Stomach (tissue), 9 donors: ENCODE measurements around the gene CD48. TPM values are rescaled to one million over a fixed set of nuclear protein-coding genes. Genes with fewer than 3 reads are reported as not detected.

Experiments used
- DNase-seq, 2 donors: peaks; one replicate each; pipeline versions ENCODE4 v3.0.0 to v3.0.0-alpha.2; 2013 to 2019
- H3K27ac ChIP-seq, 5 donors: fragments of 200-600 bp in 4 of 5; sonication (generic) in 4 of 5; one replicate each; pipeline ENCODE4 v1.5.1; 2013 to 2019; ENCODE audit warnings: mild to moderate bottlenecking in 1 of 5, moderate library complexity in 1 of 5
- H3K27me3 ChIP-seq, 3 donors: fragments of 200-600 bp; sonication (generic); one replicate each; pipeline ENCODE4 v1.5.1; 2017 to 2019; ENCODE audit warnings: mixed run types in 1 of 3
- H3K36me3 ChIP-seq, 4 donors: fragments of 200-600 bp; sonication (generic); 1 replicate in 3 of 4; 2 replicates in 1 of 4; pipeline ENCODE4 v1.5.1; 2016 to 2019
- H3K4me1 ChIP-seq, 4 donors: fragments of 200-600 bp; sonication (generic); one replicate each; pipeline ENCODE4 v1.5.1; 2016 to 2019
- H3K4me3 ChIP-seq, 4 donors: fragments of 200-600 bp; sonication (generic) in 3 of 4; one replicate each; pipeline ENCODE4 v1.5.1; 2016 to 2019; ENCODE audit warnings: mild to moderate bottlenecking in 1 of 4
- H3K9me3 ChIP-seq, 4 donors: fragments of 200-600 bp; sonication (generic); one replicate each; pipeline ENCODE4 v1.5.1; 2016 to 2019
- EP300 ChIP-seq: sonication (generic); formaldehyde crosslinking; IDR thresholded peaks from one replicate; pipeline ENCODE4 v1.6.1; 2017; ENCODE audit warnings: antibody characterized with exemption
- POLR2A ChIP-seq, 4 donors: fragments of 450-650 bp; IDR thresholded peaks; one replicate each; pipeline ENCODE4 v1.6.1; 2016; ENCODE audit warnings: antibody characterized with exemption in 4 of 4, control low read depth in 2 of 4, mild to moderate bottlenecking in 1 of 4, moderate library complexity in 1 of 4
- POLR2AphosphoS5 ChIP-seq, 3 donors: sonication (generic); formaldehyde crosslinking; IDR thresholded peaks; one replicate each; pipeline ENCODE4 v1.6.1; 2016; ENCODE audit warnings: antibody characterized with exemption in 3 of 3
- WGBS, 5 donors: extraction: QIAGEN DNeasy Blood & Tissue Kit in 3 of 5; methylation state at CpG; one replicate each; pipeline versions ENCODE4 v1.1.5 to v1.1.7; 2013 to 2018; 5-methylcytosine and 5-hydroxymethylcytosine counted together
- intact Hi-C: fragments of 100-400 bp; cut with DNase I; formaldehyde crosslinking; loops from one replicate; pipeline ENCODE4 v1.15.1; 2023; ENCODE audit warnings: low total_unique reads
- polyA plus RNA-seq, 3 donors: library from polyadenylated mRNA; stranded (reverse); fragments of 200-250 nt; gene quantifications; one replicate each; pipeline ENCODE4 v1.2.3, GENCODE V29; 2013
- total RNA-seq, 5 donors: library from RNA; depleted of rRNA; stranded (reverse); fragments of >200 nt; gene quantifications; one replicate each; pipeline versions ENCODE4 v1.1.0 to v1.2.3, GENCODE V29; 2014 to 2016
- TF ChIP-seq, protein P1 (sequence below), 7 experiments: fragments of 450-650 bp in 4 of 7; fragments of 200-600 bp in 3 of 7; sonication (generic) in 3 of 7; IDR thresholded peaks; one replicate each; pipeline ENCODE4 v1.5.1; 2016 to 2019; ENCODE audit warnings: antibody characterized with exemption in 7 of 7, control low read depth in 2 of 7, mild to moderate bottlenecking in 1 of 7
- donor health status: healthy with polysubstance abuse.
- donor health status: Bipolar disorder and iron deficiency.
- donor health status: healthy.

Gene CD48
- total and polyA plus RNA-seq, 8 donors, result 0.58 to 23.7 (median 8.8) TPM; not detected in 2

DNA sequence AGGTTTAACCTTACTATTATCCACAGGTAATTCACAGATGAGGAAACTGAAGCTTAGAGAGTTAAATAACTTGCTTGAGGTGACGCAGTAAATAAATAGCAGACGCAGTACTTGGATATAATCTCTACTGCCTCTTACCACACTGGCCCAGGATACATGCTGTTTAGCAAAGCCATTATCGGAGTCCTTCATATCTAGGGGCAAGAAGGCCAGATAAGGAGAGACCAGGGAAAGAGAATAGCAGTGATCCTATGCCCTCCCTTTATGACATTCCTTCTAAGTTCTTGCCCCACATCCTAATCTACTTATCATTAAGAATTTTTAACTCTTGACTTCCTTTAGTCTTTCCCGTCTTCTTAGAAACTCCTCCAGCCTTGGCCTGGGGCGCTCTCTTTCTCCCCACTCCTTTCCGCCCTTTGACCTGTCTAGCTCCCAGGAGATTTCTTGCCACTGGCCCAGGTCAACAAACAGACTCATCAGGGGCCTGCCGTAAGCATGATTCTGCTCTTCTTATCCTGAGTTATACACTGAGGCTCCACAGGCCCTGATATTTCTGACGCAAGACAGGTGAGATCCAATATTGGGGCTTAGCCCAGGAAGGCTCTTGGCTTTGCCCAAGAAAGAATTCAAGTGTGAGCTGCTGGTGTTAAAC, 53.3 kb downstream of the CD48 start:
- no peak for DNase-seq
- TF ChIP-seq POLR2A (IDR thresholded peaks at IDR 0.05) (no peak), POLR2AphosphoS5 (IDR thresholded peaks at IDR 0.05) (no peak), EP300 (no peak)
- TF ChIP-seq, protein P1, sequence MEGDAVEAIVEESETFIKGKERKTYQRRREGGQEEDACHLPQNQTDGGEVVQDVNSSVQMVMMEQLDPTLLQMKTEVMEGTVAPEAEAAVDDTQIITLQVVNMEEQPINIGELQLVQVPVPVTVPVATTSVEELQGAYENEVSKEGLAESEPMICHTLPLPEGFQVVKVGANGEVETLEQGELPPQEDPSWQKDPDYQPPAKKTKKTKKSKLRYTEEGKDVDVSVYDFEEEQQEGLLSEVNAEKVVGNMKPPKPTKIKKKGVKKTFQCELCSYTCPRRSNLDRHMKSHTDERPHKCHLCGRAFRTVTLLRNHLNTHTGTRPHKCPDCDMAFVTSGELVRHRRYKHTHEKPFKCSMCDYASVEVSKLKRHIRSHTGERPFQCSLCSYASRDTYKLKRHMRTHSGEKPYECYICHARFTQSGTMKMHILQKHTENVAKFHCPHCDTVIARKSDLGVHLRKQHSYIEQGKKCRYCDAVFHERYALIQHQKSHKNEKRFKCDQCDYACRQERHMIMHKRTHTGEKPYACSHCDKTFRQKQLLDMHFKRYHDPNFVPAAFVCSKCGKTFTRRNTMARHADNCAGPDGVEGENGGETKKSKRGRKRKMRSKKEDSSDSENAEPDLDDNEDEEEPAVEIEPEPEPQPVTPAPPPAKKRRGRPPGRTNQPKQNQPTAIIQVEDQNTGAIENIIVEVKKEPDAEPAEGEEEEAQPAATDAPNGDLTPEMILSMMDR (IDR thresholded peaks at IDR 0.05), result no peak
- H3K27me3 ChIP-seq, result no peaks in the 10 kb centered on the region
- 58 to 69% (median 64%) methylated on average over 8 of the region's 8 CpGs for WGBS, 5 donors
- H3K36me3 ChIP-seq, result no peaks in the 10 kb centered on the region
- intact Hi-C loops, result no loop called here
- no peak overlapping the region for H3K4me3 ChIP-seq
- peaks cover 0 to 2% (median 0%) of the 10 kb centered on the region in 4 donors for H3K9me3 ChIP-seq
- peaks cover 0 to 15% (median 0%) of the 10 kb centered on the region in 4 donors for H3K4me1 ChIP-seq
- H3K27ac ChIP-seq, result peak overlapping the region in 1 of 5 donors; percentile 38

DNA sequence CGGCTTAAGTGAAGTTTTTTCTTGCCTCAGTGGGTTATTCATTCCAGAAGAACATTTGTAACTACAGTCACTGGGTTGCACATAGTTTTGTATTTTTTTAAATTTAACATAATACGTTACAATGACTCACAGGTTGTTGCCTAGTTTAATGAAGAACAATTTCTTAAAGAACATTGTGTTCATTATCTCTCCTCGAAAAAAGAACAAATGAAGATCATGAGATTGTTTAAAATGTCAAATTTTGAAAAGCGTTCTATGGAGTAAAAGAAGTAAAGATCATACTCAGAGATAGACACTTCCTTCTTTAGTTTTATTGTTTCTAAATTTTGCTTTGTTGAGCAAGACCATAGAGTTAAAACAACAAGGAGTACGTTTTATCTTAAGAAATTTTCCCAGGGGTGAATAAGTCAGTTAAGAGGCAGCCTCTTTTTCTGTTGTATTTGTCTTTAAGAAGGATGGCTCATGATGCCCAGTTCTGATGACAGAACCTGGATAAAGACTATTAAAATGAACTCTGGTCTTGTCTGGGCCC, 54.3 kb downstream of the CD48 start:
- Histone ChIP-seq H3K36me3 (no peaks in the 10 kb centered on the region), H3K27ac (peak overlapping the region in 2 of 5 donors; percentile 5 to 38)
- WGBS, 5 donors, result 55 to 69% (median 68%) methylated on average over 5 of the region's 5 CpGs

DNA sequence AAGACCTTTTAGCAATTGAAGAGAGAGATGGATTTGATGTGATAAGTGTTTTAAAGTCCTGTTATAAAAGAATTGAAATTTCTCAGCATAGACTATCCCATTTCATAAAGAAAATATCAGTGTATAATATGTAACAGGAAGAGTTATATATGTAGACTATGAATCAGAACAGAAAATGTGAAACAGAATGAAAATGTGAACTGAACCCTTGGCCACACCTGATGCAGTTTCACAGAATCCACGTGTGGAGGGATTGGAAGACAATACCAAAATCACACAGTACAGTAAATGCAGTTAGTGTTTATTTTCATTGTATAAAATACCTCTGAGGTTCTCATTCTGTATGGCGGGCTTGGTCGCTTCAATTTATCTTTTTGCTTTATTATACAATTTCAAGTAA, 54.9 kb downstream of the CD48 start:
- Histone ChIP-seq H3K36me3 (no peaks in the 10 kb centered on the region), H3K4me3 (no peak overlapping the region), H3K9me3 (peaks cover 0 to 2% (median 0%) of the 10 kb centered on the region in 4 donors), H3K27me3 (no peaks in the 10 kb centered on the region), H3K27ac (peak overlapping the region in 1 of 5 donors; percentile 38), H3K4me1 (peaks cover 0 to 15% (median 2%) of the 10 kb centered on the region in 4 donors)
- intact Hi-C loops, result no loop called here
- no peak for TF ChIP-seq POLR2AphosphoS5 (IDR thresholded peaks at IDR 0.05)
- no peak for TF ChIP-seq EP300
- TF ChIP-seq, protein P1 (IDR thresholded peaks at IDR 0.05), result no peak
- TF ChIP-seq POLR2A (IDR thresholded peaks at IDR 0.05), result no peak
- no peak for DNase-seq
- WGBS, 5 donors, result 64 to 83% (median 78%) methylated on average over 3 of the region's 3 CpGs

More for the DNA sequence above, 54.3 kb downstream of the CD48 start:
- H3K4me1 ChIP-seq, result peaks cover 0 to 15% (median 0%) of the 10 kb centered on the region in 4 donors
- TF ChIP-seq, protein P1 (IDR thresholded peaks at IDR 0.05), result no peak
- TF ChIP-seq POLR2A (IDR thresholded peaks at IDR 0.05) (no peak), POLR2AphosphoS5 (IDR thresholded peaks at IDR 0.05) (no peak), EP300 (no peak)
- H3K27me3 ChIP-seq, result no peaks in the 10 kb centered on the region
- intact Hi-C loops, result no loop called here
- no peak for DNase-seq
- H3K9me3 ChIP-seq, result peaks cover 0 to 2% (median 0%) of the 10 kb centered on the region in 4 donors
- H3K4me3 ChIP-seq, result no peak overlapping the region

DNA sequence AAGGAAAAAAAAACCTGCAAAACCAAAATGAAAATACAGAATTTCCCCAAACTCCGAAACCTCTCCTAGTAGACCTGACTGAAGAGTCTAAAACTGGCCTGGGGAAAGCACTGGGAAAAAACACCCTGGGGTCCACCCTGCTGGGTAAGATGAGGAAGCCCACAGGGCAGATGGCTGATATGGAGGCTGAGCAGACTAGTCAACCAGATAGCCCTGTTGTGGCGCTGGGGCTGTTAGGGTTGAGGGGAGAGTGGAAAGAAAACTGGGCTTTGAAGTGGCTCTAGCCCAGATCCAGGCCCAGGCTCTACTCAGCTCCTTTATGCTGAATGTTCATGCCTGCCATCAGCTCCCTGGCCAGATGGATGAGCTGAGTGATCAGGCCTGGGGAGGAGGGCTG, 58.0 kb downstream of the CD48 start:
- Histone ChIP-seq H3K4me3 (no peak overlapping the region), H3K9me3 (no peaks in the 10 kb centered on the region), H3K27ac (no peak overlapping the region), H3K27me3 (no peaks in the 10 kb centered on the region), H3K36me3 (no peaks in the 10 kb centered on the region), H3K4me1 (peaks cover 0 to 13% (median 3%) of the 10 kb centered on the region in 4 donors)
- TF ChIP-seq POLR2AphosphoS5 (IDR thresholded peaks at IDR 0.05) (no peak), POLR2A (IDR thresholded peaks at IDR 0.05) (no peak), EP300 (no peak)
- TF ChIP-seq, protein P1 (IDR thresholded peaks at IDR 0.05), result no peak
- intact Hi-C loops, result no loop called here
- DNase-seq, result no peak
- WGBS, 5 donors, result 79 to 97% (median 94%) methylated on average over 2 of the region's 2 CpGs
